ENCODE data around the gene METTL27.

- TF ChIP-seq CTCF (IDR thresholded peaks at IDR 0.05) (no peak), POLR2A (IDR thresholded peaks at IDR 0.05) (no peak), POLR2AphosphoS5 (IDR thresholded peaks at IDR 0.05; ENCODE audit: insufficient read depth in 1 of 2, low read depth in 1 of 2) (no peak)
These were observed 638 bp downstream of the METTL27 start for GRCh38 chr7:73841689-73842066.
